Epithelial cell of esophagus (primary cell): Measurements from ENCODE around the gene AKAP6.

ENCODE experiments used
- DNase-seq: peaks from one replicate; pipeline ENCODE4 v3.0.0; 2010; ENCODE audit warnings: low read depth
- H3K4me3 ChIP-seq: 2 replicates; pipeline ENCODE4 v1.5.1; 2011; ENCODE audit warnings: mild to moderate bottlenecking, low read length, control low read depth
- CTCF ChIP-seq: IDR thresholded peaks from 2 replicates; pipeline ENCODE4 v1.5.1; 2011; ENCODE audit warnings: low read depth, mild to moderate bottlenecking, low read length, control low read depth, inconsistent platforms; ENCODE audit not compliant: insufficient read depth; ENCODE audit errors: missing control alignments

The AKAP6 gene

DNA sequence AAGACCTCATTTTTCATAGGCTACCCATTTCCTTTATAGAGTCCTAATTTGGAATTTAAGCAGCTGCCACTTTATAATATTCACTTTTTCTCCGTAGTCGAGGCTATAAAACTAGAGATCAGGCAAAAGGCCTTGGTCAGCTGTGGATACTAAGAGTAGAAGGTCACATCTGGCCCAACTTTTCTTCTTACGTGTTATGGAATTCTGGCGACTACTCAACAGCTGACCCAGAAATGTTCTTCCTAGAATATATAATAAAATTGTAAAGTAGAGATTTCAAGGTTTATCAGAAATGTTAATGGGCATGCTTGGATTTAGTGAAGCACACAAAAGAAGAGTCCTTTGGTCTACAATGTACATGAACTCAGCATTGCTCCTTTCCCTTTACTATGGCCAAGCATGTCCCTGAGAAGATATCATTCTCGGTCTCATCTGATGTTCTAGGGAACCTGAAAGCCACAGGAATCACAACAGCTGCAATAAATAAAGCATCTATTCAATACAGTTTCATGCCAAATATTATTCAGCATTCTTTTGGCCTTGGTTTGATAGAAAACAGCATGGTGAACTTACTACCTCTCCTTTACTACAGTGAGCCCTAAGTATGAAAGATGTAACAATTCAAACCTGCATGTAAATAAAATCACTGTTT, 348.2 kb downstream of the AKAP6 start:
- DNase-seq: no peak
- H3K4me3 ChIP-seq: no peak overlapping the region
- no peak for TF ChIP-seq CTCF

- no peak for DNase-seq
- no peak for TF ChIP-seq CTCF
- no peak overlapping the region for H3K4me3 ChIP-seq
These were observed 349.0 kb downstream of the AKAP6 start for GRCh38 chr14:32678088-32678487.

- no peak for DNase-seq
- no peak for TF ChIP-seq CTCF
- no peak overlapping the region for H3K4me3 ChIP-seq
These were observed 351.0 kb downstream of the AKAP6 start for GRCh38 chr14:32679927-32680612.

GRCh38 chr14:32681598-32681997, 352.5 kb downstream of the AKAP6 start:
- peak; percentile 32 for DNase-seq
- no peak overlapping the region for H3K4me3 ChIP-seq
- no peak for TF ChIP-seq CTCF

- H3K4me3 ChIP-seq: no peak overlapping the region
- DNase-seq: no peak
- no peak for TF ChIP-seq CTCF
These were observed 353.1 kb downstream of the AKAP6 start for GRCh38 chr14:32682214-32682613.

GRCh38 chr14:32683679-32684078, 354.6 kb downstream of the AKAP6 start:
- no peak overlapping the region for H3K4me3 ChIP-seq
- DNase-seq: no peak
- no peak for TF ChIP-seq CTCF

DNA sequence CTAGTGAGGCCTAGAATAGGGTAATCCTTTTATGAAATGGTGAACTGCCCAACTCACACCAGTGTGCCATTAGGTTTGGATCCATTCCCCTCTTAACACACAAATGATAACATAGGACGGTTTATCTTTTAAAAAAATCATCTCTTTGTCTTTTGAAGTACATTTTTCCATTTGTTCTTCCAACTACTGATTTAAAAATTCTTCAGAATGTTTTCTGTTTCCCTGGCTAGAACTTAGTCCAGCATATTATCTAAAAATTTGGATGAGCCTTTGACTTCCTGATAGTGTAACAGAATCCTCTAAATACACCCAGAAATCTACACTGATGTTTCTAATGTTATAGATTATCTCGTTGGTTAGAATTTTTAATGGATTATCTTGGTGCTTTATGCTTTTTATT, 359.8 kb downstream of the AKAP6 start:
- H3K4me3 ChIP-seq: no peak overlapping the region
- no peak for DNase-seq
- TF ChIP-seq CTCF: no peak
